GM23248 (cell line): ENCODE data around the gene SERPINC1.

Experiments used
- EZH2 ChIP-seq: fragments of 200-600 bp; sonication (generic); IDR thresholded peaks from 2 replicates; pipeline ENCODE4 v1.6.1; 2018; ENCODE audit warnings: antibody characterized with exemption, mild to moderate bottlenecking; ENCODE audit not compliant: insufficient read depth, poor library complexity, severe bottlenecking
- EZH2phosphoT487 ChIP-seq: fragments of 200-600 bp; sonication (generic); IDR thresholded peaks from 2 replicates; pipeline ENCODE4 v1.6.1; 2018; ENCODE audit warnings: antibody characterized with exemption, moderate library complexity, mild to moderate bottlenecking, low read depth; ENCODE audit not compliant: insufficient read depth

GRCh38 chr1:173856014-173856413 is 61.1 kb downstream of the SERPINC1 start:
- TF ChIP-seq EZH2 (no peak), EZH2phosphoT487 (no peak)
